Cardiac fibroblast (primary cell): ENCODE measurements around the gene POLR1H.
A peak's percentile ranks its signal among the peaks of the same experiment; 100 is the strongest.

Experiments
- DNase-seq, 2 donors: peaks; one replicate each; pipeline versions ENCODE4 v3.0.0 to v3.0.0-alpha.2; 2010; ENCODE audit warnings: low read depth in 2 of 2
- H3K4me3 ChIP-seq, 2 donors: replicated peaks in 1 of 2; 1 replicate in 1 of 2; 2 replicates in 1 of 2; pipeline ENCODE4 v1.5.1; 2011; ENCODE audit warnings: low read depth in 2 of 2, low read length in 2 of 2, mild to moderate bottlenecking in 2 of 2, moderate library complexity in 1 of 2
- TF ChIP-seq, protein P1 (sequence below): IDR thresholded peaks from one replicate; pipeline ENCODE4 v1.5.1; 2011; ENCODE audit warnings: low read depth, mild to moderate bottlenecking, low read length, inconsistent platforms

Gene POLR1H

DNA sequence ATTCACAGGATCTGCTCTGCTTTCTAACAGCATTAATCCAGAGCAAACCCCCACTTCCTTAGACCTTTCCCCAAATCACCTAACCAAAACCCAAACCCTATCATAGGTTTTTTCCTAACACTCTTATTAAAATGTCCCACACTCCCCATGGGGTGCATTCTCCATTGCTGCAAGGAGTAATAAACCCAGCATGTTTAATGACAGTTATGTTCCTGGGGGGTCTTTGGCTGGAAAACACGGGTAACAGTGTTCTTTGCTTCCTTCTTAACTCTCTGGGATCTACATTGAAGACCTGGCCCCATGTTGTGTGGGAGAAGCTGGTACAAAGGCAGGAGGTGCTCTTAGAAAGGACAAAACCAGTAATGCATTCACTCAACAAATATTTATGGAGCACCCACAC is 35.8 kb downstream of the POLR1H start:
- no peak for DNase-seq
- H3K4me3 ChIP-seq, result no peak overlapping the region
- TF ChIP-seq, protein P1, sequence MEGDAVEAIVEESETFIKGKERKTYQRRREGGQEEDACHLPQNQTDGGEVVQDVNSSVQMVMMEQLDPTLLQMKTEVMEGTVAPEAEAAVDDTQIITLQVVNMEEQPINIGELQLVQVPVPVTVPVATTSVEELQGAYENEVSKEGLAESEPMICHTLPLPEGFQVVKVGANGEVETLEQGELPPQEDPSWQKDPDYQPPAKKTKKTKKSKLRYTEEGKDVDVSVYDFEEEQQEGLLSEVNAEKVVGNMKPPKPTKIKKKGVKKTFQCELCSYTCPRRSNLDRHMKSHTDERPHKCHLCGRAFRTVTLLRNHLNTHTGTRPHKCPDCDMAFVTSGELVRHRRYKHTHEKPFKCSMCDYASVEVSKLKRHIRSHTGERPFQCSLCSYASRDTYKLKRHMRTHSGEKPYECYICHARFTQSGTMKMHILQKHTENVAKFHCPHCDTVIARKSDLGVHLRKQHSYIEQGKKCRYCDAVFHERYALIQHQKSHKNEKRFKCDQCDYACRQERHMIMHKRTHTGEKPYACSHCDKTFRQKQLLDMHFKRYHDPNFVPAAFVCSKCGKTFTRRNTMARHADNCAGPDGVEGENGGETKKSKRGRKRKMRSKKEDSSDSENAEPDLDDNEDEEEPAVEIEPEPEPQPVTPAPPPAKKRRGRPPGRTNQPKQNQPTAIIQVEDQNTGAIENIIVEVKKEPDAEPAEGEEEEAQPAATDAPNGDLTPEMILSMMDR, result no peak

DNA sequence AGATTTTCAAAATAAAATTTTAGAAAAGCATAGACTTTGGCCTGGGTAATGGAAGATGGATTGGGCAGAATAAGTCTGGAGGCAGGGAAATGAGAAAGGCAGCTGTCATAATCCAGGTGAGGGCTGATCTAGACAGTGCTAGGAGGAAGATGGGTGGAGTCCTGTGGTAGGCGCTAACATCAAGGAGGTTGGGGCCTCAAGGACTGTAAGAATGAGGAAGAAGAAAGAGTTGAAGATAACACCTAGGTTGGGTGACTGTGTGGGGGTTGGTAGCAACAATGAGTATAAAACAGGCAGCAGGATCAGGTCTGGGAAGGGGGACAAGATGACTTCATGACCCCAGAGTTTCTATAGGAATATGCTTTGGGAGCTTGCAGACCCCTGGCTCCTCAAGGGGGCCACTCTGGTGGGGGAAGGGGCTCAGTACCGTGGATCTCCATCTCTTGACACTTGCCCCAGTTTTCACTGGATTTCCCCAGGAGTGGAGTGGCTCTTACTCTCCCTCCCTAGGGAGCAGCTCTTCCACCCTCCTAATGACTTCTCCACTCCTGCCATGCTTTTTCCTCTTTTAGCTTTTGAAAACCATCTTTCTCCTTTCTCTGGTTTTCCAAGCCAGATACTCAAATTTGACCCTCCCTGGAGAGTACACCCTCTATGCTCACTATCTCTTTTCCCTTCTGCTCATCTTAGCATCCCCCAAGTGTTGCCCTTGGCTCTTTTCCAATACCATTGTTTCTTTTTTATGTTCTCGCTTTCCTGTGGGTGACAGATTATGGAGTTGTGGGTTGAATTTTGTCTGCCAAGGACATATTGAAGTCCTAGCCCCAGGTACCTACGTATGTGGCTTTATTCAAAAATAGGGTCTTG is 37.1 kb downstream of the POLR1H start:
- no peak overlapping the region for H3K4me3 ChIP-seq
- TF ChIP-seq, protein P1, result no peak
- no peak for DNase-seq

DNA sequence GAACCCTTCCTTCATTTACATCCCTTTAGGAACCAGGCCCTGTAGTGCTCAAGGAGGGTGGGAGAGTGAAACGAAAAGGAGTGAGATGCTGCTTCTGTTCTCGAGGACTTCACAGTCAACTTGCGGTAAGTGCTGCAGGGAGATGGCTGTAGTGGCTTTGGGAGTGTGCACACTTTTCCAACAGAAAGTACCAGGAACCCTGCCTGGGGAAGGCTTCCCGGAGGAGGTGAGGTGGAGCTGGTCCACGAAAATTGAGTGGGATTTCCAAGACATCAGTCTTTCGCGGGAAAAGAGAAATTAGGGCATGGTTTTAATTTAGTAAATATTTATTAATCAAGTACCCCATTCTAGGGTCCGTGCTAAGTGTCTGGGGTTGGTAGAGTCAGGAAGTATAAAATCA is 39.1 kb downstream of the POLR1H start:
- no peak for DNase-seq
- TF ChIP-seq, protein P1, result no peak
- no peak overlapping the region for H3K4me3 ChIP-seq

DNA sequence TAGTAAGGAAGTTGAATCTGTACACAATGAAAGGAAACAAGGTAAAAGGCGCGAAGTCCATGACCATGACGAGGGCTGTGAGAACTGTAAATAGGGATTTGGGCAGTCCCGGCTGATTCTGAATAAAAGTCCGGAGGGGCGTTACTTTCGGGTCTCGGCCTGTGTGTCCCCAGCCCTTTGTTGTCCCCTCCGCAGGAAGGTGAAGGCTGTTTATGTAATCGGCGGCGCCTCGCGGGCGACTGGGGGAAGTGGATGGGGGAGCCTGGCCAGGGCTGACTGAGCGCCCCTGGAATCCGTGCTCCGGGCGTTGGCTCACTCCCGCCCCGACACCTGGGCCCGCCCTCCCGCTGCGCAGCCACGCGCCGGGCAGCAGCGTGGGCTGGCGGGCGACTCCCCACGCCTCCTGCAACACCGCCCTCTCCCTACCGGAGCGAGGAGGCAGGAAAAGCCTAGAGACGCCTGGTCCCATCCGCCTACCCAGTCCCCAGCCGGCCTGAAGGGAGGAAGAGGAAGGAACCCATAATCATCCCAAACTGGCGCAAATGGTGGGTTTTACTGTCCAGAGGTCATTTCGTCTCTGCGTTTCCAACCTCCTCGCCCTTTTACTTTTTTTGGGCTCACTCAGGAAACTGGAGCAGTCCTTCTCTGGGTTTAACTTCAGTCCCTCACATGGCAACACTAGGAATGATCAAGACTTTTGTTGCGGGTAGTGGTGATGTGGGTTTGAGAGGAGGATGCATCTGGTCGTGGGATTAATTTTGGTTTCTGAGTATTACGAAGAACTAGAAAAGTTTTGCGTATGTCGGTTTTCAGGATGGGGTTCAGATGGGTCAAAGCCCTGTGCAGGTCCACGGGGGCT is 39.7 kb downstream of the POLR1H start:
- peak overlapping the region; percentile 3 to 21 for H3K4me3 ChIP-seq
- no peak for DNase-seq
- TF ChIP-seq, protein P1, result no peak

DNA sequence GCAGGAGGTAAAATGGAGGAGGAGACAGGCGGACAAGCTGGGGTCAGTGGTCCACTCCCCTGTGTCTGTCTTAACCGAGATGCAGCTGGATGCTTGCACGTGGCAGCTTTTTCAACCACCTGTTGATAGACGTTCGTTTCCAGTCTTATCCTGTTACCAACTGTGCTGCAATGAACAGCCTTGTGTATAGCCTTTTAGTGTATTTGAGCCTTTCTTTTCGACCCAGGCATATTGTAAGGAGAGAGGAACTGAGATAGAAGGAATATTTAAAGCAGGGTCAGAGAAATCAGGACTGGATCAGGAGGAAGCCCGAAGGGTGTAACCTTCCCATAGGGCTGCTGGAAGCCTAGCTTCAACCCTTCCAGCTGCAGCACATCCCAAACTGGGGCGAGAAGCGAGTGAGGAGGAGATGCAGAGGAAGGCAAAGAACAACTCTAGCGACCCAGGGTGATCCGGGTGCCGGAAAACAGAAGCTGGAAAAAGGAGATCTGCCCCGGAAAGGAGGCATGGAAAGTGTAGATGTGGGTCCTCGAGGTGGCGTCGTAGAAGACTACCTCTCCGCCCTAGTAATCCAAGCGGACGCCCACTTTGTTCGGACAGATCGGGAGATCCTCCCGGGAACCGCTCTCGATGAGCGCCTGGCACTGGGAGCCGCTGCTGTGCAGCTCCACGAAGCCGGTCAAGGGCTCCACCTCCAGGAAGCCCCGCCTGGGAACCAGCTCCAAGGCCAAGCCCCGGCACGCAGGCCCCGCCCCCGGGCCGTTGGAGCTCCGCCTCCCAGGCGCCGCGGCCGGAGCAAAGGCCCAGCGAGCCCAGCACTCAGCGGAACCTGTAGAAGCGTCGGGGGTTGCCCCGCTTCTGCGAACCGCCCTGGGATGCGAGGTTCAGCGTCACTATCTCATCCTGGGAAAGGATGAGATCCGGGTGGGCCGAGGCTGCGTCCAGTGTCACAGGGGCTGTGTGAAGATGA is 40.7 kb downstream of the POLR1H start:
- peak overlapping the region; percentile 33 to 46 for H3K4me3 ChIP-seq
- TF ChIP-seq, protein P1, result peak; percentile 8
- peak; percentile 82 to 86 for DNase-seq

DNA sequence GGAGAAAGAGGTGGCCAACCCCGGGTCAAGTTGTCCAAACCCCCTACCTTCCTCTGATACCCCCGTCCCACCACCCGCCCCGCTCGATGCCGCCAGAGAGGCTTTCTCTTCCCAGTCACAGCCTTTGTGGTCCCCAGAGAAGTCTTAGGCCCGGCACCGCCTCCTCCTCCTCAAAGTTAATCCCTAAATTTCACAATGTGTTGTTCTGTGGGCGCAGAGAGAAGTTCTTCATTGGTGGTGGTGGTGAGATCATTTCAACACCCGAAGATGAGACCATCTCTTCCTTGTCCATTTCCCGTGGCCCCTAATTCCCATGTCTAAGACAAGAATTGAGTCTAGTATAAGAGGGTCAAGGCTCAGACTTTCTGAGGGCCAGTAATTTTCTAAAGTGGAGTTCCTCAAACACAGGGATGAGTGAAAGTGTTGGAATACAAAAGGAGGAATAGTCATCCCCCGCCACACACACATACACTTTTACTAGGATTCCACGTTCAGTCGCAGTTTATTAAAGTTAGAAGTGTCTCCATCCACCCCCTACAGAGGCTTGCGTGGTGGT is 41.4 kb downstream of the POLR1H start:
- peak overlapping the region; percentile 21 to 43 for H3K4me3 ChIP-seq
- TF ChIP-seq, protein P1, result no peak
- peak; percentile 53 to 62 for DNase-seq
